NCI-H748 treated with DMSO at 0.1 percent for 48 hours (cell line): ENCODE data around the gene SGF29.
"Not testable (repeated sequence)": the region's sequence is repeated elsewhere in the genome, so short reads cannot be mapped to it uniquely, and the experiment has no call there.

Source experiments
- DNase-seq: peaks from one replicate; lab custom pipeline; 2025; lab: John Stamatoyannopoulos, UW

SGF29 gene

GRCh38 chr16:28612359-28613280 is 58.9 kb downstream of the SGF29 start:
- not testable (repeated sequence) for DNase-seq

GRCh38 chr16:28613912-28614311 is 60.2 kb downstream of the SGF29 start:
- not testable (repeated sequence) for DNase-seq

GRCh38 chr16:28614561-28614960 is 60.8 kb downstream of the SGF29 start:
- not testable (repeated sequence) for DNase-seq

- not testable (repeated sequence) for DNase-seq
These were observed 61.9 kb downstream of the SGF29 start for GRCh38 chr16:28615486-28616223.

GRCh38 chr16:28616224-28616577 is 62.5 kb downstream of the SGF29 start:
- DNase-seq = not testable (repeated sequence)

GRCh38 chr16:28616636-28617035 is 62.9 kb downstream of the SGF29 start:
- no peak for DNase-seq

- no peak for DNase-seq
These were observed 64.2 kb downstream of the SGF29 start for GRCh38 chr16:28617874-28618273.

GRCh38 chr16:28620316-28620715 is 66.6 kb downstream of the SGF29 start:
- DNase-seq = not testable (repeated sequence)

- no peak for DNase-seq
These were observed 67.9 kb downstream of the SGF29 start for GRCh38 chr16:28621481-28622155.

GRCh38 chr16:28622532-28623171 is 68.9 kb downstream of the SGF29 start:
- not testable (repeated sequence) for DNase-seq

- DNase-seq = peak; percentile 28
These were observed 69.5 kb downstream of the SGF29 start for GRCh38 chr16:28623172-28623711.

GRCh38 chr16:28630905-28631304 is 77.2 kb downstream of the SGF29 start:
- not testable (repeated sequence) for DNase-seq

GRCh38 chr16:28636093-28636823 is 82.5 kb downstream of the SGF29 start:
- not testable (repeated sequence) for DNase-seq

GRCh38 chr16:28637765-28638164 is 84.0 kb downstream of the SGF29 start, which contains the start of gene NPIPB8:
Gene NPIPB8, plus strand, starts transcription at chr16:28638065. Its CDS starts 296 bp downstream, at chr16:28638361.
- not testable (repeated sequence) for DNase-seq

- DNase-seq = not testable (repeated sequence)
These were observed 84.6 kb downstream of the SGF29 start for GRCh38 chr16:28638359-28638758.

- DNase-seq = not testable (repeated sequence)
These were observed 86.2 kb downstream of the SGF29 start for GRCh38 chr16:28639959-28640358.
